ENCODE data around the gene FAM234A.

DNA sequence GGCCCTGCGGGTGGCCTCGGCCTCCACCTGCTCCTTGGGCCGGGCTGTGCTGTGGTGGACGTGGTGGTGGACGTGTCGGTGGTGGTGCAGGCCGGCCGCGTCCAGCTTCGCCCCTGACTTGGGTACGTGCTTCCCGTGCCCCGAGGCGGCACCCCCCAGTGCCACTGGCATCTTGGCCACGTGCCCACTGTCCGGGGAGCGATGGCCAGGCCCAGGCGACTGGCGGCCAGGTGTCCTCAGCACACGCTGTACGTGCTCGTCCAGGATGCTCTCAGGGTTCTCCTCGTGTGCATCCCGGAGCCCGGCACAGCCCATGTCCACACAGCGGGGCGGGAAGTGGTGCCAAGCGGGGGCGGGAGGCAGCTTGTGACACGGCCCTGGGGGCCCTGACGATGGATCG is 63.2 kb downstream of the FAM234A start:
- TF ChIP-seq, protein P1, sequence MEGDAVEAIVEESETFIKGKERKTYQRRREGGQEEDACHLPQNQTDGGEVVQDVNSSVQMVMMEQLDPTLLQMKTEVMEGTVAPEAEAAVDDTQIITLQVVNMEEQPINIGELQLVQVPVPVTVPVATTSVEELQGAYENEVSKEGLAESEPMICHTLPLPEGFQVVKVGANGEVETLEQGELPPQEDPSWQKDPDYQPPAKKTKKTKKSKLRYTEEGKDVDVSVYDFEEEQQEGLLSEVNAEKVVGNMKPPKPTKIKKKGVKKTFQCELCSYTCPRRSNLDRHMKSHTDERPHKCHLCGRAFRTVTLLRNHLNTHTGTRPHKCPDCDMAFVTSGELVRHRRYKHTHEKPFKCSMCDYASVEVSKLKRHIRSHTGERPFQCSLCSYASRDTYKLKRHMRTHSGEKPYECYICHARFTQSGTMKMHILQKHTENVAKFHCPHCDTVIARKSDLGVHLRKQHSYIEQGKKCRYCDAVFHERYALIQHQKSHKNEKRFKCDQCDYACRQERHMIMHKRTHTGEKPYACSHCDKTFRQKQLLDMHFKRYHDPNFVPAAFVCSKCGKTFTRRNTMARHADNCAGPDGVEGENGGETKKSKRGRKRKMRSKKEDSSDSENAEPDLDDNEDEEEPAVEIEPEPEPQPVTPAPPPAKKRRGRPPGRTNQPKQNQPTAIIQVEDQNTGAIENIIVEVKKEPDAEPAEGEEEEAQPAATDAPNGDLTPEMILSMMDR (conservative IDR thresholded peaks at IDR 0.05) = no peak
- TF ChIP-seq ZFX (IDR thresholded peaks at IDR 0.05) = no peak
